GM04504 (cell line): ENCODE results near the gene C4orf33.
A peak's percentile ranks its signal among the peaks of the same experiment; 100 is the strongest.
"Not testable (repeated sequence)": the region's sequence is repeated elsewhere in the genome, so short reads cannot be mapped to it uniquely, and the experiment has no call there.

ENCODE experiments used
- DNase-seq: peaks from one replicate; pipeline ENCODE4 v3.0.0-alpha.2; 2012; ENCODE audit warnings: low read depth

The C4orf33 gene

GRCh38 chr4:129095811-129096454 is at the start of gene C4orf33:
Gene C4orf33 (plus strand): TSS chr4:129096152. CDS start chr4:129102611, 6,459 bp downstream.
- peak; percentile 37 for DNase-seq

- DNase-seq, result no peak
These were observed 36.9 kb upstream of the C4orf33 start for GRCh38 chr4:129059028-129059427.

GRCh38 chr4:129062580-129062979 is 33.4 kb upstream of the C4orf33 start:
- DNase-seq, result no peak

- no peak for DNase-seq
These were observed 32.3 kb upstream of the C4orf33 start for GRCh38 chr4:129063640-129064039.

- DNase-seq, result peak; percentile 25
These were observed 31.2 kb upstream of the C4orf33 start for GRCh38 chr4:129064717-129065116.

- not testable (repeated sequence) for DNase-seq
These were observed 26.4 kb upstream of the C4orf33 start for GRCh38 chr4:129069537-129069936.

GRCh38 chr4:129077326-129077725 is 18.6 kb upstream of the C4orf33 start:
- no peak for DNase-seq

- DNase-seq, result no peak
These were observed 15.8 kb upstream of the C4orf33 start for GRCh38 chr4:129080129-129080528.

GRCh38 chr4:129082302-129082701 is 13.7 kb upstream of the C4orf33 start:
- no peak for DNase-seq

GRCh38 chr4:129085472-129085871 is 10.5 kb upstream of the C4orf33 start:
- no peak for DNase-seq

- DNase-seq, result no peak
These were observed 8.4 kb upstream of the C4orf33 start for GRCh38 chr4:129087516-129087915.

GRCh38 chr4:129092631-129093190 is 3.2 kb upstream of the C4orf33 start:
- no peak for DNase-seq

- peak; percentile 97 for DNase-seq
These were observed 2.6 kb upstream of the C4orf33 start, which contains the start of gene SCLT1 for GRCh38 chr4:129093191-129093920. Gene SCLT1 (minus strand): TSS chr4:129093539. CDS start chr4:129093103, 436 bp downstream.

GRCh38 chr4:129094347-129094746 is 1.6 kb upstream of the C4orf33 start:
- no peak for DNase-seq

GRCh38 chr4:129098531-129099001 is 2.6 kb downstream of the C4orf33 start:
- DNase-seq, result no peak

- no peak for DNase-seq
These were observed 14.2 kb downstream of the C4orf33 start for GRCh38 chr4:129109965-129110824.

- DNase-seq, result no peak
These were observed 15.0 kb downstream of the C4orf33 start for GRCh38 chr4:129110931-129111330.

- DNase-seq, result no peak
These were observed 16.0 kb downstream of the C4orf33 start for GRCh38 chr4:129111919-129112318.

GRCh38 chr4:129113434-129113833 is 17.5 kb downstream of the C4orf33 start:
- DNase-seq, result no peak

- DNase-seq, result no peak
These were observed 18.0 kb downstream of the C4orf33 start for GRCh38 chr4:129113919-129114318.

GRCh38 chr4:129117705-129118104 is 21.8 kb downstream of the C4orf33 start:
- no peak for DNase-seq

GRCh38 chr4:129126614-129127013 is 30.7 kb downstream of the C4orf33 start:
- DNase-seq, result not testable (repeated sequence)
